HEK293 (cell line): ENCODE results near the gene NUDT8.

Experiments used
- CTCF ChIA-PET: fragments of 350-600 bp; formaldehyde crosslinking; extraction: SDS; loops from one replicate; lab custom pipeline; 2021; ENCODE audit warnings: antibody characterized with exemption; lab: Yijun Ruan, JAX
- POLR2A ChIA-PET: fragments of 300-600 bp; formaldehyde crosslinking; extraction: SDS; loops from one replicate; lab custom pipeline; 2020; ENCODE audit warnings: antibody characterized with exemption, inconsistent platforms; lab: Yijun Ruan, JAX
- H3K27ac ChIP-seq: fragments of 200-500 bp; sonication (Bioruptor generic); 2 replicates; pipeline ENCODE4 v1.5.1; 2014; ENCODE audit warnings: low read depth, low read length, control low read depth, inconsistent platforms; ENCODE audit errors: extremely low read depth
- H3K36me3 ChIP-seq, 2 experiments: fragments of 200-500 bp in 1 of 2; sonication (Bioruptor generic) in 1 of 2; 1 replicate in 1 of 2; 2 replicates in 1 of 2; pipeline ENCODE4 v1.5.1; 2014 to 2017; ENCODE audit warnings: inconsistent platforms in 2 of 2, low read length in 2 of 2; ENCODE audit not compliant: control insufficient read depth in 2 of 2, insufficient read depth in 1 of 2
- H3K4me1 ChIP-seq: fragments of 200-500 bp; sonication (Bioruptor generic); 2 replicates; pipeline ENCODE4 v1.5.1; 2014; ENCODE audit warnings: mild to moderate bottlenecking, low read length, inconsistent platforms; ENCODE audit not compliant: control insufficient read depth, insufficient read depth
- H3K4me3 ChIP-seq: 2 replicates; pipeline ENCODE4 v1.5.1; 2011; ENCODE audit warnings: low read depth, mild to moderate bottlenecking, control low read depth, low read length, moderate library complexity
- H3K9me3 ChIP-seq: fragments of 200-500 bp; sonication (Bioruptor generic); 2 replicates; pipeline ENCODE4 v1.5.1; 2014; ENCODE audit warnings: low read depth, low read length, inconsistent platforms; ENCODE audit not compliant: control insufficient read depth, insufficient read depth
- BCL6B ChIP-seq: fragments of 450-650 bp; formaldehyde crosslinking; IDR thresholded peaks from 2 replicates; pipeline ENCODE4 v1.5.1; 2017; ENCODE audit warnings: missing biosample characterization, missing genetic modification characterization
- KLF17 ChIP-seq: fragments of 450-650 bp; formaldehyde crosslinking; IDR thresholded peaks from 2 replicates; pipeline ENCODE4 v1.5.1; 2016; ENCODE audit warnings: missing biosample characterization, missing genetic modification characterization
- KLF9 ChIP-seq: fragments of 450-650 bp; formaldehyde crosslinking; IDR thresholded peaks from 2 replicates; pipeline ENCODE4 v1.5.1; 2016; ENCODE audit warnings: missing biosample characterization, missing genetic modification characterization, low read depth
- MEIS1 ChIP-seq: sonication (generic); formaldehyde crosslinking; IDR thresholded peaks from 2 replicates; pipeline ENCODE4 v1.8.1; 2022; ENCODE audit warnings: missing genetic modification reagents, mild to moderate bottlenecking, borderline replicate concordance
- ZBTB10 ChIP-seq: fragments of 450-650 bp; formaldehyde crosslinking; IDR thresholded peaks from 2 replicates; pipeline ENCODE4 v1.5.1; 2016; ENCODE audit warnings: missing biosample characterization, missing genetic modification characterization
- ZBTB17 ChIP-seq: fragments of 450-650 bp; formaldehyde crosslinking; IDR thresholded peaks from 2 replicates; pipeline ENCODE4 v1.5.1; 2016; ENCODE audit warnings: missing biosample characterization, missing genetic modification characterization
- ZFP41 ChIP-seq: fragments of 450-650 bp; formaldehyde crosslinking; IDR thresholded peaks from 2 replicates; pipeline ENCODE4 v1.5.1; 2016; ENCODE audit warnings: missing biosample characterization, missing genetic modification characterization, borderline replicate concordance
- ZNF155 ChIP-seq: fragments of 450-650 bp; formaldehyde crosslinking; IDR thresholded peaks from 2 replicates; pipeline ENCODE4 v1.5.1; 2016; ENCODE audit warnings: missing biosample characterization, missing genetic modification characterization
- ZNF184 ChIP-seq: fragments of 450-650 bp; IDR thresholded peaks from 2 replicates; pipeline ENCODE4 v1.5.1; 2018; ENCODE audit warnings: missing biosample characterization, mild to moderate bottlenecking, missing genetic modification characterization
- ZNF26 ChIP-seq: fragments of 450-650 bp; formaldehyde crosslinking; IDR thresholded peaks from 2 replicates; pipeline ENCODE4 v1.5.1; 2016; ENCODE audit warnings: missing biosample characterization, missing genetic modification characterization
- ZNF362 ChIP-seq: fragments of 450-650 bp; formaldehyde crosslinking; IDR thresholded peaks from 2 replicates; pipeline ENCODE4 v1.5.1; 2016; ENCODE audit warnings: missing biosample characterization, missing genetic modification characterization
- ZNF394 ChIP-seq: fragments of 450-650 bp; formaldehyde crosslinking; IDR thresholded peaks from 2 replicates; pipeline ENCODE4 v1.5.1; 2016; ENCODE audit warnings: missing biosample characterization, missing genetic modification characterization, mild to moderate bottlenecking, moderate library complexity, borderline replicate concordance
- ZNF561 ChIP-seq: fragments of 450-650 bp; IDR thresholded peaks from 2 replicates; pipeline ENCODE4 v1.5.1; 2018; ENCODE audit warnings: missing biosample characterization, missing genetic modification characterization, borderline replicate concordance
- ZNF707 ChIP-seq: fragments of 450-650 bp; formaldehyde crosslinking; IDR thresholded peaks from 2 replicates; pipeline ENCODE4 v1.5.1; 2016; ENCODE audit warnings: missing biosample characterization, missing genetic modification characterization
- TF ChIP-seq, protein P1 (sequence below): fragments of 450-650 bp; formaldehyde crosslinking; IDR thresholded peaks from 2 replicates; pipeline ENCODE4 v1.5.1; 2017; ENCODE audit warnings: missing biosample characterization, missing genetic modification characterization
- TF ChIP-seq, protein P2 (sequence below): fragments of 450-650 bp; formaldehyde crosslinking; IDR thresholded peaks from 2 replicates; pipeline ENCODE4 v1.5.1; 2016; ENCODE audit warnings: missing biosample characterization, missing genetic modification characterization
- TF ChIP-seq, protein P3 (sequence below): fragments of 450-650 bp; formaldehyde crosslinking; IDR thresholded peaks from 2 replicates; pipeline ENCODE4 v1.5.1; 2016; ENCODE audit warnings: missing biosample characterization, missing genetic modification characterization

The NUDT8 gene

DNA sequence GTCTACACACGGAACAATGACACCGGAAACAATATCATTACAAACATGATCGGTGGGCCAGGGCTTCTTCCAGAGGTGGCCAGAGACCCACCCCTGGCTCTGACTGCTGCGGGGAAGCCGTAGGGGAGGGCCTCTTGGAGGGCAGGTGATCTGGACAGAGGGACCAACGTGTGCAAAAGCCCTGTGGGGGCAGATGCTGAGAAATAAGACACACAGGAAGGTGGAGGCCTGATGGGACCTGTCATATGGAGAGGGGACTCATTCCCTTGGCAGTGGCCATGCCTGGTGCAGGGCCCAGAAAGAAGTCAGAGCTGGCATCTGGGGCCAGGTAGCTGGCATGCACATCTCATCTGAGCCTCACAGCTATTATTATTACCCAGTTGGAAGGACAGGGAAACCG is 43.6 kb upstream of the NUDT8 start (continued):
- TF ChIP-seq, protein P1, sequence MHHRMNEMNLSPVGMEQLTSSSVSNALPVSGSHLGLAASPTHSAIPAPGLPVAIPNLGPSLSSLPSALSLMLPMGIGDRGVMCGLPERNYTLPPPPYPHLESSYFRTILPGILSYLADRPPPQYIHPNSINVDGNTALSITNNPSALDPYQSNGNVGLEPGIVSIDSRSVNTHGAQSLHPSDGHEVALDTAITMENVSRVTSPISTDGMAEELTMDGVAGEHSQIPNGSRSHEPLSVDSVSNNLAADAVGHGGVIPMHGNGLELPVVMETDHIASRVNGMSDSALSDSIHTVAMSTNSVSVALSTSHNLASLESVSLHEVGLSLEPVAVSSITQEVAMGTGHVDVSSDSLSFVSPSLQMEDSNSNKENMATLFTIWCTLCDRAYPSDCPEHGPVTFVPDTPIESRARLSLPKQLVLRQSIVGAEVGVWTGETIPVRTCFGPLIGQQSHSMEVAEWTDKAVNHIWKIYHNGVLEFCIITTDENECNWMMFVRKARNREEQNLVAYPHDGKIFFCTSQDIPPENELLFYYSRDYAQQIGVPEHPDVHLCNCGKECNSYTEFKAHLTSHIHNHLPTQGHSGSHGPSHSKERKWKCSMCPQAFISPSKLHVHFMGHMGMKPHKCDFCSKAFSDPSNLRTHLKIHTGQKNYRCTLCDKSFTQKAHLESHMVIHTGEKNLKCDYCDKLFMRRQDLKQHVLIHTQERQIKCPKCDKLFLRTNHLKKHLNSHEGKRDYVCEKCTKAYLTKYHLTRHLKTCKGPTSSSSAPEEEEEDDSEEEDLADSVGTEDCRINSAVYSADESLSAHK (tag by site-specific recombination), result no peak
- TF ChIP-seq ZNF155 (tag by site-specific recombination), result no peak
- TF ChIP-seq, protein P2, sequence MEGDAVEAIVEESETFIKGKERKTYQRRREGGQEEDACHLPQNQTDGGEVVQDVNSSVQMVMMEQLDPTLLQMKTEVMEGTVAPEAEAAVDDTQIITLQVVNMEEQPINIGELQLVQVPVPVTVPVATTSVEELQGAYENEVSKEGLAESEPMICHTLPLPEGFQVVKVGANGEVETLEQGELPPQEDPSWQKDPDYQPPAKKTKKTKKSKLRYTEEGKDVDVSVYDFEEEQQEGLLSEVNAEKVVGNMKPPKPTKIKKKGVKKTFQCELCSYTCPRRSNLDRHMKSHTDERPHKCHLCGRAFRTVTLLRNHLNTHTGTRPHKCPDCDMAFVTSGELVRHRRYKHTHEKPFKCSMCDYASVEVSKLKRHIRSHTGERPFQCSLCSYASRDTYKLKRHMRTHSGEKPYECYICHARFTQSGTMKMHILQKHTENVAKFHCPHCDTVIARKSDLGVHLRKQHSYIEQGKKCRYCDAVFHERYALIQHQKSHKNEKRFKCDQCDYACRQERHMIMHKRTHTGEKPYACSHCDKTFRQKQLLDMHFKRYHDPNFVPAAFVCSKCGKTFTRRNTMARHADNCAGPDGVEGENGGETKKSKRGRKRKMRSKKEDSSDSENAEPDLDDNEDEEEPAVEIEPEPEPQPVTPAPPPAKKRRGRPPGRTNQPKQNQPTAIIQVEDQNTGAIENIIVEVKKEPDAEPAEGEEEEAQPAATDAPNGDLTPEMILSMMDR, result no peak
- no peak for TF ChIP-seq ZNF707 (tag by site-specific recombination)
- no peak for TF ChIP-seq ZFP41

DNA sequence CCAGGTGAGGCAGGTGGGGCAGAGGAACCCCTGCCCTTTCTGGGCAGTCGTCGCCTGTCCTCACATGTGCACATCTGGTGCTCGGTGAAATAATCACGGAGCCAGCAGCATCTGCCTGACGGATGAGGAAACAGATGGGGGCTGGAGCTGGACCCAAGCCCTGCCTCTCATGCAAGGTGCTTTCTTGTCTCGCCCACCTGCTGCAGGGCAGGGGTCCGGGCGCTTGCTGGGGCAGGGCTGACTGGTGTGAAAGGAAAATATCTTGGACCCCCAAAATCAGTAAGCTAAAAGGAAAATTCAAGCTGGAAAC is 41.4 kb upstream of the NUDT8 start:
- TF ChIP-seq, protein P3, sequence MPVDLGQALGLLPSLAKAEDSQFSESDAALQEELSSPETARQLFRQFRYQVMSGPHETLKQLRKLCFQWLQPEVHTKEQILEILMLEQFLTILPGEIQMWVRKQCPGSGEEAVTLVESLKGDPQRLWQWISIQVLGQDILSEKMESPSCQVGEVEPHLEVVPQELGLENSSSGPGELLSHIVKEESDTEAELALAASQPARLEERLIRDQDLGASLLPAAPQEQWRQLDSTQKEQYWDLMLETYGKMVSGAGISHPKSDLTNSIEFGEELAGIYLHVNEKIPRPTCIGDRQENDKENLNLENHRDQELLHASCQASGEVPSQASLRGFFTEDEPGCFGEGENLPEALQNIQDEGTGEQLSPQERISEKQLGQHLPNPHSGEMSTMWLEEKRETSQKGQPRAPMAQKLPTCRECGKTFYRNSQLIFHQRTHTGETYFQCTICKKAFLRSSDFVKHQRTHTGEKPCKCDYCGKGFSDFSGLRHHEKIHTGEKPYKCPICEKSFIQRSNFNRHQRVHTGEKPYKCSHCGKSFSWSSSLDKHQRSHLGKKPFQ (tag by site-specific recombination), result no peak
- no peak for TF ChIP-seq BCL6B (tag by site-specific recombination)
- TF ChIP-seq KLF9 (tag by site-specific recombination), result no peak
- TF ChIP-seq ZNF561 (tag by site-specific recombination), result no peak
- TF ChIP-seq MEIS1, result no peak
- TF ChIP-seq ZNF26 (tag by site-specific recombination), result no peak
- TF ChIP-seq ZNF394 (tag by site-specific recombination), result no peak
- no peak for TF ChIP-seq KLF17
- no peak for TF ChIP-seq ZBTB10 (tag by site-specific recombination)
- no peak for TF ChIP-seq ZNF184 (tag by site-specific recombination)
- TF ChIP-seq ZNF362 (tag by site-specific recombination), result no peak
- TF ChIP-seq ZBTB17 (tag by site-specific recombination), result no peak
- TF ChIP-seq, protein P2, result no peak
- ChIA-PET CTCF (interaction anchor here (0.8 to 1.4 kb wide), 3 partner anchors 12 to 211 kb away, joined by 3 to 4 read pairs (median 3); no protein-coding TSS in a partner anchor), POLR2A (no interaction called here)
- no peak overlapping the region for H3K4me3 ChIP-seq
- no peak overlapping the region for H3K27ac ChIP-seq
- no peaks in the 10 kb centered on the region for H3K36me3 ChIP-seq
- H3K9me3 ChIP-seq, result no peaks in the 10 kb centered on the region
- H3K4me1 ChIP-seq, result no peaks in the 10 kb centered on the region
